A549 (cell line): ENCODE data around the gene ZNF879. TPM values are rescaled to one million over a fixed set of nuclear protein-coding genes. Genes with fewer than 3 reads are reported as not detected.

ENCODE experiments used
- ATAC-seq, 2 experiments: fragments of 200-7000 bp in 1 of 2; fragments of >200 bp in 1 of 2; cut with Nextera tagmentation in 1 of 2; cut with Tn5 transposase in 1 of 2; 3 replicates each; pipeline versions ENCODE4 v1.8.0 to v1.9.1; 2018 to 2020; ENCODE audit warnings: mild to moderate bottlenecking in 1 of 2, moderate library complexity in 1 of 2
- CTCF ChIA-PET: fragments of 300-600 bp; sonication (Branson Sonifier 250); formaldehyde crosslinking; extraction: SDS; loops from one replicate; lab custom pipeline; 2021; ENCODE audit warnings: antibody characterized with exemption, inconsistent platforms; lab: Yijun Ruan, JAX
- POLR2A ChIA-PET: fragments of 350-600 bp; formaldehyde crosslinking; extraction: SDS; loops from one replicate; lab custom pipeline; 2021; ENCODE audit warnings: antibody characterized with exemption, inconsistent platforms; lab: Yijun Ruan, JAX
- DNase-seq, 2 experiments: peaks; one replicate each; pipeline versions ENCODE4 v3.0.0 to v3.0.0-alpha.2; 2011 to 2016; ENCODE audit warnings: low read depth in 1 of 2, low spot score in 1 of 2
- FAIRE-seq: peaks from 2 replicates; lab custom pipeline; 2011; peaks lifted over from hg19 to GRCh38; lab: Jason Lieb, UNC
- H3K27ac ChIP-seq, 2 experiments: fragments of >200 bp; sonication (Bioruptor Twin); formaldehyde crosslinking; 3 replicates each; pipeline ENCODE4 v1.5.1; 2016 to 2017
- H3K4me1 ChIP-seq: fragments of >200 bp; sonication (Bioruptor Twin); formaldehyde crosslinking; 3 replicates; pipeline ENCODE4 v1.6.1; 2016
- H3K4me2 ChIP-seq: fragments of >200 bp; sonication (Bioruptor Twin); formaldehyde crosslinking; 3 replicates; pipeline ENCODE4 v1.6.1; 2016
- H3K4me3 ChIP-seq: fragments of >200 bp; sonication (Bioruptor Twin); formaldehyde crosslinking; 3 replicates; pipeline ENCODE4 v1.5.1; 2016
- H3K9me3 ChIP-seq: fragments of >200 bp; sonication (Bioruptor Twin); formaldehyde crosslinking; 3 replicates; pipeline ENCODE4 v1.6.1; 2016
- ATOH8 ChIP-seq: fragments of 250-450 bp; sonication (Bioruptor Pico); IDR thresholded peaks from 2 replicates; pipeline ENCODE4 v1.5.0; 2020; ENCODE audit warnings: low read depth, mild to moderate bottlenecking, moderate library complexity
- BHLHE40 ChIP-seq: IDR thresholded peaks from 2 replicates; pipeline ENCODE4 v1.6.1; 2012; ENCODE audit warnings: low read depth, low read length, inconsistent platforms
- CBX2 ChIP-seq: fragments of 200-600 bp; sonication (generic); IDR thresholded peaks from 2 replicates; pipeline ENCODE4 v1.6.1; 2016; ENCODE audit warnings: low read depth, mild to moderate bottlenecking, borderline replicate concordance
- CBX8 ChIP-seq: fragments of 200-600 bp; sonication (generic); IDR thresholded peaks from 2 replicates; pipeline ENCODE4 v1.6.1; 2016
- CEBPB ChIP-seq, 2 experiments: fragments of >200 bp in 1 of 2; sonication (Bioruptor Twin) in 1 of 2; formaldehyde crosslinking in 1 of 2; IDR thresholded peaks; 2 replicates each; pipeline ENCODE4 v1.6.1; 2012 to 2016
- E2F6 ChIP-seq: IDR thresholded peaks from 2 replicates; pipeline ENCODE4 v1.6.1; 2012; ENCODE audit warnings: low read depth, borderline replicate concordance
- EHF ChIP-seq: fragments of 250-450 bp; sonication (Bioruptor Pico); IDR thresholded peaks from 2 replicates; pipeline ENCODE4 v1.5.0; 2020; ENCODE audit warnings: mild to moderate bottlenecking
- ESRRA ChIP-seq: fragments of 150-350 bp; IDR thresholded peaks from 2 replicates; pipeline ENCODE4 v1.6.1; 2014; ENCODE audit warnings: mild to moderate bottlenecking, low read length, borderline replicate concordance
- HES2 ChIP-seq: fragments of >200 bp; sonication (Bioruptor Twin); formaldehyde crosslinking; IDR thresholded peaks from 2 replicates; pipeline ENCODE4 v1.6.1; 2016
- HMGXB4 ChIP-seq: fragments of 250-450 bp; sonication (Bioruptor Pico); IDR thresholded peaks from 2 replicates; pipeline ENCODE4 v1.5.0; 2021; ENCODE audit warnings: mild to moderate bottlenecking, moderate library complexity, borderline replicate concordance
- HOXB13 ChIP-seq: fragments of 250-450 bp; sonication (Bioruptor Pico); IDR thresholded peaks from 2 replicates; pipeline ENCODE4 v1.5.0; 2020; ENCODE audit warnings: low read depth, mild to moderate bottlenecking, moderate library complexity
- HOXB5 ChIP-seq: fragments of 250-450 bp; sonication (Bioruptor Pico); IDR thresholded peaks from 2 replicates; pipeline ENCODE4 v1.5.0; 2020; ENCODE audit warnings: mild to moderate bottlenecking, moderate library complexity
- KDM1A ChIP-seq: fragments of 200-600 bp; sonication (generic); IDR thresholded peaks from 2 replicates; pipeline ENCODE4 v1.6.1; 2016; ENCODE audit warnings: low read depth, mild to moderate bottlenecking
- NFE2L2 ChIP-seq: fragments of 150-350 bp; conservative IDR thresholded peaks from 2 replicates; pipeline ENCODE4 v1.6.1; 2014; ENCODE audit warnings: low read length
- NPAS2 ChIP-seq: fragments of 250-450 bp; sonication (Bioruptor Pico); IDR thresholded peaks from 2 replicates; pipeline ENCODE4 v1.8.0; 2022; ENCODE audit warnings: mild to moderate bottlenecking, moderate library complexity, borderline replicate concordance
- PHF8 ChIP-seq: fragments of 200-600 bp; sonication (generic); IDR thresholded peaks from 2 replicates; pipeline ENCODE4 v1.6.1; 2016; ENCODE audit warnings: low read depth, mild to moderate bottlenecking, antibody characterized with exemption, moderate library complexity, borderline replicate concordance
- POLR2AphosphoS2 ChIP-seq: conservative IDR thresholded peaks from 2 replicates; pipeline ENCODE4 v1.6.1; 2012; ENCODE audit warnings: low read length, improper control_type of control experiment, inconsistent platforms
- RAD21 ChIP-seq, 2 experiments: fragments of >200 bp in 1 of 2; sonication (Bioruptor Twin) in 1 of 2; formaldehyde crosslinking in 1 of 2; IDR thresholded peaks in 1 of 2; conservative IDR thresholded peaks in 1 of 2; 2 replicates in 1 of 2; 3 replicates in 1 of 2; pipeline ENCODE4 v1.6.1; 2012 to 2018; ENCODE audit warnings: inconsistent platforms in 1 of 2
- RCOR1 ChIP-seq: fragments of 150-350 bp; IDR thresholded peaks from 2 replicates; pipeline ENCODE4 v1.6.1; 2014; ENCODE audit warnings: antibody characterized with exemption, low read length, low read depth
- RFX5 ChIP-seq: fragments of 450-650 bp; IDR thresholded peaks from 2 replicates; pipeline ENCODE4 v1.7.1; 2014; ENCODE audit warnings: antibody characterized with exemption, mild to moderate bottlenecking, moderate library complexity
- TP53 ChIP-seq: fragments of 250-450 bp; sonication (Bioruptor Pico); IDR thresholded peaks from 2 replicates; pipeline ENCODE4 v1.5.0; 2021; ENCODE audit warnings: mild to moderate bottlenecking, moderate library complexity
- ZFP36 ChIP-seq: fragments of 450-650 bp; IDR thresholded peaks from 2 replicates; pipeline ENCODE4 v1.6.1; 2014; ENCODE audit warnings: borderline replicate concordance; ENCODE audit not compliant: partially characterized antibody
- WGBS: methylation state at CpG from one replicate; pipeline ENCODE4 v1.1.6; 2017; ENCODE audit errors: missing lambda C conversion rate; 5-methylcytosine and 5-hydroxymethylcytosine counted together
- polyA plus RNA-seq, 4 experiments: library from polyadenylated mRNA; depleted of rRNA in 3 of 4; stranded (reverse); fragments of >200 nt; fragmentation: RNase III in 1 of 4; extraction: RNeasy Plus Mini Kit Qiagen cat#74134 plus additional on column Dnase treatment in 1 of 4; gene quantifications; 2 replicates in 3 of 4; 3 replicates in 1 of 4; pipeline ENCODE4 v1.2.3, GENCODE V29; 2011 to 2017

Gene ZNF879
- polyA plus RNA-seq, 2 of the 4 experiments (the other 2 are of a cell fraction): 1.3 to 1.4 TPM

GRCh38 chr5:179055436-179055835 is 31.8 kb downstream of the ZNF879 start (continued):
- no peak for TF ChIP-seq HOXB13 (CRISPR knock-in tag)
- no peak for TF ChIP-seq TP53 (CRISPR knock-in tag)
- TF ChIP-seq HOXB5 (CRISPR knock-in tag): no peak
- TF ChIP-seq HES2: no peak
- TF ChIP-seq ESRRA: no peak
- no peak for TF ChIP-seq NFE2L2

- Histone ChIP-seq H3K4me2 (no peak overlapping the region), H3K4me1 (no peaks in the 10 kb centered on the region), H3K9me3 (peaks cover 46% of the 10 kb centered on the region), H3K27ac (no peak overlapping the region), H3K4me3 (no peak overlapping the region)
- ChIA-PET CTCF (no interaction called here), POLR2A (no interaction called here)
- TF ChIP-seq RFX5 (no peak), CBX8 (no peak), RAD21 (conservative IDR thresholded peaks at IDR 0.05 in 1 of 2, IDR thresholded peaks at IDR 0.05 in 1 of 2) (no peak), CBX2 (no peak), NPAS2 (CRISPR knock-in tag) (no peak), ZFP36 (no peak), POLR2AphosphoS2 (no peak), HMGXB4 (CRISPR knock-in tag) (no peak), E2F6 (no peak), CEBPB (IDR thresholded peaks at IDR 0.05) (no peak), EHF (no peak), HOXB13 (CRISPR knock-in tag) (no peak), RCOR1 (no peak), KDM1A (no peak), BHLHE40 (no peak), ATOH8 (no peak), PHF8 (no peak), ESRRA (no peak), HOXB5 (CRISPR knock-in tag) (no peak)
- FAIRE-seq (no peak), DNase-seq (no peak), ATAC-seq (no peak)
- WGBS: 33% methylated on average over 9 of the region's 9 CpGs
Measured at GRCh38 chr5:179055841-179056240, 32.2 kb downstream of the ZNF879 start.
